H9 (cell line): ENCODE measurements around the gene IGFBP5. TPM values are rescaled to one million over a fixed set of nuclear protein-coding genes. Genes with fewer than 3 reads are reported as not detected.

ENCODE experiments used
- DNase-seq: peaks from one replicate; pipeline ENCODE4 v3.0.0-alpha.2; 2017
- H2AFZ ChIP-seq: one replicate; pipeline ENCODE4 v1.6.1; 2013; ENCODE audit warnings: mild to moderate bottlenecking, low read length, control low read depth, moderate library complexity
- H2AK5ac ChIP-seq: 2 replicates; pipeline ENCODE4 v1.6.1; 2013; ENCODE audit warnings: low read length, control low read depth, mixed read lengths; ENCODE audit not compliant: insufficient read length
- H2BK120ac ChIP-seq: one replicate; pipeline ENCODE4 v1.6.1; 2013; ENCODE audit warnings: low read depth, mild to moderate bottlenecking, low read length, control low read depth, inconsistent platforms; ENCODE audit not compliant: poor library complexity, severe bottlenecking
- H2BK12ac ChIP-seq: 2 replicates; pipeline ENCODE4 v1.6.1; 2013; ENCODE audit warnings: low read length, control low read depth, mixed read lengths, low read depth; ENCODE audit not compliant: insufficient read length
- H2BK15ac ChIP-seq: 2 replicates; pipeline ENCODE4 v1.6.1; 2013; ENCODE audit warnings: low read depth, low read length, control low read depth
- H2BK20ac ChIP-seq: one replicate; pipeline ENCODE4 v1.6.1; 2013; ENCODE audit warnings: low read depth, mild to moderate bottlenecking, low read length, control low read depth, inconsistent platforms; ENCODE audit not compliant: poor library complexity, severe bottlenecking
- H2BK5ac ChIP-seq: 2 replicates; pipeline ENCODE4 v1.6.1; 2013; ENCODE audit warnings: low read length, control low read depth, mixed read lengths; ENCODE audit not compliant: insufficient read length
- H3K14ac ChIP-seq: 2 replicates; pipeline ENCODE4 v1.6.1; 2013; ENCODE audit warnings: low read length, control low read depth; ENCODE audit not compliant: insufficient read depth
- H3K18ac ChIP-seq: 2 replicates; pipeline ENCODE4 v1.6.1; 2013; ENCODE audit warnings: low read depth, mild to moderate bottlenecking, mixed read lengths, low read length, control low read depth; ENCODE audit not compliant: insufficient read length
- H3K23ac ChIP-seq: 2 replicates; pipeline ENCODE4 v1.6.1; 2013; ENCODE audit warnings: low read length, control low read depth, mixed read lengths, low read depth; ENCODE audit not compliant: insufficient read length
- H3K23me2 ChIP-seq: 2 replicates; pipeline ENCODE4 v1.6.1; 2013; ENCODE audit warnings: low read depth, mild to moderate bottlenecking, mixed read lengths, low read length, control low read depth; ENCODE audit not compliant: insufficient read length, poor library complexity, severe bottlenecking
- H3K27ac ChIP-seq: 2 replicates; pipeline ENCODE4 v1.5.1; 2013; ENCODE audit warnings: low read length, control low read depth, mixed read lengths, low read depth; ENCODE audit not compliant: insufficient read length
- H3K27me3 ChIP-seq: 2 replicates; pipeline ENCODE4 v1.6.1; 2013; ENCODE audit warnings: low read length, control low read depth, inconsistent platforms; ENCODE audit not compliant: insufficient read depth
- H3K4ac ChIP-seq: 2 replicates; pipeline ENCODE4 v1.6.1; 2013; ENCODE audit warnings: low read depth, mild to moderate bottlenecking, control low read depth, inconsistent platforms, low read length, moderate library complexity
- H3K4me1 ChIP-seq: 2 replicates; pipeline ENCODE4 v1.6.1; 2013; ENCODE audit warnings: low read length, control low read depth, inconsistent platforms; ENCODE audit not compliant: insufficient read depth
- H3K4me2 ChIP-seq: 2 replicates; pipeline ENCODE4 v1.6.1; 2013; ENCODE audit warnings: low read length, control low read depth, mixed read lengths; ENCODE audit not compliant: insufficient read length, insufficient read depth
- H3K56ac ChIP-seq: 2 replicates; pipeline ENCODE4 v1.6.1; 2013; ENCODE audit warnings: low read depth, mild to moderate bottlenecking, mixed read lengths, low read length, control low read depth; ENCODE audit not compliant: insufficient read length
- H3K79me1 ChIP-seq: 2 replicates; pipeline ENCODE4 v1.6.1; 2013; ENCODE audit warnings: low read depth, mild to moderate bottlenecking, moderate library complexity, low read length, control low read depth, inconsistent platforms; ENCODE audit not compliant: insufficient read depth, poor library complexity, severe bottlenecking
- H3K79me2 ChIP-seq: 2 replicates; pipeline ENCODE4 v1.6.1; 2013; ENCODE audit warnings: low read length, control low read depth, inconsistent platforms; ENCODE audit not compliant: insufficient read depth
- H3K9ac ChIP-seq: 2 replicates; pipeline ENCODE4 v1.6.1; 2013; ENCODE audit warnings: low read length, control low read depth, mixed read lengths; ENCODE audit not compliant: insufficient read length; ENCODE audit errors: extremely low read depth
- H3K9me3 ChIP-seq: one replicate; pipeline ENCODE4 v1.6.1; 2013; ENCODE audit warnings: low read depth, low read length, inconsistent platforms; ENCODE audit not compliant: control insufficient read depth
- H3T11ph ChIP-seq: one replicate; pipeline ENCODE4 v1.6.1; 2013; ENCODE audit warnings: mild to moderate bottlenecking, low read length, control low read depth, inconsistent platforms
- H4K20me1 ChIP-seq: one replicate; pipeline ENCODE4 v1.6.1; 2013; ENCODE audit not compliant: control insufficient read depth, insufficient read length, insufficient read depth
- H4K5ac ChIP-seq: 2 replicates; pipeline ENCODE4 v1.6.1; 2013; ENCODE audit warnings: low read depth, mild to moderate bottlenecking, mixed read lengths, low read length, control low read depth; ENCODE audit not compliant: insufficient read length
- H4K8ac ChIP-seq: replicated peaks from 2 replicates; pipeline ENCODE4 v1.6.1; 2013; ENCODE audit warnings: low read length, control low read depth, mixed read lengths, low read depth; ENCODE audit not compliant: insufficient read length
- H4K91ac ChIP-seq: 2 replicates; pipeline ENCODE4 v1.6.1; 2013; ENCODE audit warnings: low read depth, mild to moderate bottlenecking, moderate library complexity, mixed read lengths, low read length, control low read depth; ENCODE audit not compliant: insufficient read length
- H3K27ac Mint-ChIP-seq, 3 experiments: 2 replicates in 2 of 3; 3 replicates in 1 of 3; pipeline ENCODE4 v1.8.0; 2020 to 2021; ENCODE audit warnings: mixed read lengths in 3 of 3, mild to moderate bottlenecking in 1 of 3, moderate library complexity in 1 of 3
- H3K27me3 Mint-ChIP-seq: 2 replicates; pipeline ENCODE4 v1.8.0; 2021; ENCODE audit warnings: low read depth, mild to moderate bottlenecking, moderate library complexity, mixed read lengths
- H3K36me3 Mint-ChIP-seq, 3 experiments: 2 replicates in 2 of 3; 3 replicates in 1 of 3; pipeline ENCODE4 v1.8.0; 2020 to 2021; ENCODE audit warnings: low read depth in 3 of 3, mixed read lengths in 3 of 3; ENCODE audit not compliant: insufficient read depth in 1 of 3
- H3K4me1 Mint-ChIP-seq, 2 experiments: 2 replicates each; pipeline ENCODE4 v1.8.0; 2020; ENCODE audit warnings: mixed read lengths in 2 of 2
- H3K4me3 Mint-ChIP-seq, 2 experiments: 2 replicates in 1 of 2; 3 replicates in 1 of 2; pipeline ENCODE4 v1.8.0; 2020 to 2021; ENCODE audit warnings: mild to moderate bottlenecking in 2 of 2, mixed read lengths in 2 of 2, moderate library complexity in 1 of 2
- H3K9me3 Mint-ChIP-seq, 2 experiments: 2 replicates in 1 of 2; 3 replicates in 1 of 2; pipeline ENCODE4 v1.8.0; 2020; ENCODE audit warnings: mild to moderate bottlenecking in 2 of 2, mixed read lengths in 2 of 2, moderate library complexity in 1 of 2
- CTCF ChIP-seq: fragments of 200-600 bp; sonication (generic); conservative IDR thresholded peaks from 3 replicates; pipeline ENCODE4 v1.8.0; 2021; ENCODE audit warnings: antibody characterized with exemption, mild to moderate bottlenecking
- WGBS: extraction: QIAGEN DNeasy Blood & Tissue Kit; methylation state at CpG from one replicate; pipeline ENCODE4 v1.1.7; 2013; ENCODE audit warnings: missing lambda C conversion rate, low lambda C conversion rate, mixed read lengths; ENCODE audit not compliant: insufficient read length; ENCODE audit errors: extremely low coverage; 5-methylcytosine and 5-hydroxymethylcytosine counted together
- total RNA-seq: library from RNA; stranded (reverse); gene quantifications from 2 replicates; pipeline ENCODE4 v1.2.1, GENCODE V29; 2021

IGFBP5 gene
- total RNA-seq, 1 experiment from 2014 or later, result 0.90 TPM

GRCh38 chr2:216634370-216635148, 60.8 kb downstream of the IGFBP5 start:
- H3K27me3 Mint-ChIP-seq, result peaks cover 23% of the 10 kb centered on the region
- no peak overlapping the region for H3K56ac ChIP-seq
- no peak overlapping the region for H2BK20ac ChIP-seq
- H3T11ph ChIP-seq, result no peak overlapping the region
- no peak overlapping the region for H2BK5ac ChIP-seq
- H3K14ac ChIP-seq, result peak overlapping the region; percentile 76; the same call in 1 of the 2 replicates
- peak overlapping the region; percentile 96 for H3K4me2 ChIP-seq
- H3K27ac ChIP-seq, result no peak overlapping the region
- H3K23me2 ChIP-seq, result peaks cover 36% of the 10 kb centered on the region
- no peaks in the 10 kb centered on the region for H4K20me1 ChIP-seq
- H3K4me1 Mint-ChIP-seq, result peaks cover 57 to 68% of the 10 kb centered on the region in 2 experiments
- WGBS, result no CpG with 5 or more reads among the region's 23 CpGs
- peaks cover 16 to 24% (median 18%) of the 10 kb centered on the region in 3 experiments for H3K36me3 Mint-ChIP-seq
- no peak overlapping the region for H3K23ac ChIP-seq
- no peak overlapping the region for H3K18ac ChIP-seq
- peaks cover 3% of the 10 kb centered on the region for H3K79me1 ChIP-seq
- no peaks in the 10 kb centered on the region for H3K9me3 ChIP-seq
- no peaks in the 10 kb centered on the region for H3K27me3 ChIP-seq
- H3K9ac ChIP-seq, result peak overlapping the region; percentile 63
- H3K9me3 Mint-ChIP-seq, result peaks cover 0 to 3% of the 10 kb centered on the region in 2 experiments; a peak in 2 of 5 replicates
- H2AFZ ChIP-seq, result no peak overlapping the region
- H2AK5ac ChIP-seq, result no peak overlapping the region
- no peak for DNase-seq
- H3K4me1 ChIP-seq, result peaks cover 5% of the 10 kb centered on the region; the same call in 1 of the 2 replicates
- H2BK12ac ChIP-seq, result no peak overlapping the region
- no peak overlapping the region for H4K5ac ChIP-seq
- H2BK15ac ChIP-seq, result no peak overlapping the region
- no peak for TF ChIP-seq CTCF
- no peak overlapping the region for H4K8ac ChIP-seq
- no peak overlapping the region for H3K4ac ChIP-seq
- no peak overlapping the region for H2BK120ac ChIP-seq
- H3K27ac Mint-ChIP-seq, result peak overlapping the region in 2 of 3 experiments; percentile 92 to 94; a peak in 3 of 7 replicates
- H3K4me3 Mint-ChIP-seq, result peak overlapping the region; percentile 97 to 100
- peaks cover 17% of the 10 kb centered on the region; the same call in 1 of the 2 replicates for H3K79me2 ChIP-seq
- H4K91ac ChIP-seq, result no peak overlapping the region
